GM12878 (cell line): ENCODE data around the gene RPS6KA5.

Experiments used
- CTCF ChIP-seq, 3 experiments: IDR thresholded peaks in 2 of 3; conservative IDR thresholded peaks in 1 of 3; 2 replicates each; pipeline ENCODE4 v1.5.1; 2011; ENCODE audit warnings: low read depth in 3 of 3, low read length in 3 of 3, mild to moderate bottlenecking in 3 of 3, control low read depth in 2 of 3, moderate library complexity in 2 of 3, inconsistent platforms in 1 of 3, mixed read lengths in 1 of 3; ENCODE audit not compliant: control insufficient read depth in 2 of 3, insufficient read depth in 1 of 3; ENCODE audit errors: extremely low read depth in 1 of 3
- POLR2AphosphoS5 ChIP-seq: IDR thresholded peaks from 2 replicates; pipeline ENCODE4 v1.6.1; 2011; ENCODE audit warnings: mild to moderate bottlenecking, low read length, inconsistent platforms
- ZSCAN29 ChIP-seq: fragments of 450-650 bp; IDR thresholded peaks from 2 replicates; pipeline ENCODE4 v1.6.1; 2017; ENCODE audit warnings: mild to moderate bottlenecking, moderate library complexity

- TF ChIP-seq CTCF (IDR thresholded peaks at IDR 0.05 in 2 of 3, conservative IDR thresholded peaks at IDR 0.05 in 1 of 3; ENCODE audit: control insufficient read depth in 2 of 3, extremely low read depth in 1 of 3, insufficient read depth in 1 of 3, low read depth in 3 of 3, low read length in 3 of 3): no peak
- TF ChIP-seq ZSCAN29: no peak
- no peak for TF ChIP-seq POLR2AphosphoS5
Measured at GRCh38 chr14:90810806-90811205, 249.6 kb downstream of the RPS6KA5 start.
